RPMI7951 (cell line): ENCODE results near the gene TENM4. TPM values are rescaled to one million over a fixed set of nuclear protein-coding genes. Genes with fewer than 3 reads are reported as not detected.

Experiments used
- DNase-seq: peaks from one replicate; pipeline ENCODE4 v3.0.0-alpha.2; 2012; ENCODE audit warnings: low read depth
- total RNA-seq: library from RNA; depleted of rRNA; stranded (reverse); fragments of >200 nt; shearing (Covaris generic); gene quantifications from 2 replicates; pipeline ENCODE4 v1.2.3, GENCODE V29; 2014

Gene TENM4
- total RNA-seq, 1 experiment from 2014 or later: 25.1 TPM

DNA sequence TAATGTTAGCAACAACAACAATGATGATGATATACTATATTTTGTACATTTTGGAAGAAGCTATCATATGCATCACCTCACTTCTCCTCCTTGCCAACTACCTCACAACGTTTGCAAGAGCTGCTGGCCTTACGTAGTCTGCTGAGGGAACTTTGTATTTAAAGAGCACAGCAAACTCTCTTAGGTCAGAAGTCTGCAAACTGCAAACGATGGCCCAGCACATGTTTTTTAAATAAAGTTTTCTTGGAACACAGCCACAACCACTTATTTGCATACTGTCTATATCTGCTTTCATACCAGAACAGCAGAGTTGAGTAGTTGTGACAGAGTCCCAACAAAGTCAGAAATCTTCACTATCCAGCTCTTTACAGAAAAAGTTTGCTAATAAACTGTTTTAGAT is 261.7 kb downstream of the TENM4 start:
- DNase-seq: peak; percentile 16

- DNase-seq: peak; percentile 62
Measured at GRCh38 chr11:79174045-79175008, 266.5 kb downstream of the TENM4 start.

DNA sequence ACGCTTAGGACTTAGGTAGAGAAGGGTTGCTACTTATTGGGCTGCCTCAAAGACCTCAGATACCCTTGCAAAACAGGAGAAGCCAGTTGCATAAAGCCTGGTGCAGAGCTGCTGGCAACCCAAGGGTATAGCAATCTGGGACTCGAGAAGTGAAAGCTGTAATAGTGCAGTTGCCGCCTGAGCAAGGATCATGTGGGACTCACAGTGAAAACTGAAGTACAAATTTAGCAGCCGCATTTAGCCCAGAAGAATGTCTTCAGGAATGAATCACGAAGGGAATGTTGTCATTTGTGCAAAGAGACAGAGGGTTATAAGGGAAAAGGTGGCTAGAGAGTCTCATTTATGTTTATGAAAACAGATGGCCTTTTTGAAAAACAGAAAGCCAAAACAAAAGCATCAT is 267.2 kb downstream of the TENM4 start:
- peak; percentile 79 for DNase-seq

- DNase-seq: no peak
Measured at GRCh38 chr11:79170321-79170720, 270.5 kb downstream of the TENM4 start.

DNA sequence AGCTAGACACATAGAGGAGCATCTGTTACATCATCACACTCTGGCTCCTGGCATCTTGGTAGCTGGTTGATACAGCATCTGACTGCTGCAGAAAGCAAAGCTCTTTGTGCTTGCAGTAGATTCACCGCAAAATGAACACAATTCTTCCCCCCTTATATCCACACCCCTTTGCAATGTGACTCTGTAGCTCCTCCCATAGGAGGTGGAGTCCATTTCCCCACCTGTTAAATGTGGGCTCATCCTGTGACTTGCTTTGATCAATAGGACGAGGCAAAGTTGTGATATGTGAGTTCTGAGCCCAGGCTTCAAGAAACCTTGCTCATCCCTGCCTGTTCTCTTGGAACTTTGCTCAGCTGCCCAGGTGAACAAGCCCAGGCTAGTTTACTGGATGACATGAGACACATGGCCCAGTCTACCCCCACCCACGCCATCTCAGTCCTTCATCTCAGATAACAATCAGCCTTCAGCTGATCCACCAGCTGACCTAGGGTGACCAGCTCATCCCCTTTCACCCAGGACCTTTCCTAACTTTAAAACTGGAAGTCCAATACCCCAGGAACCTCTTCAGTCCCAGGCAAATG is 272.2 kb downstream of the TENM4 start:
- DNase-seq: no peak

DNA sequence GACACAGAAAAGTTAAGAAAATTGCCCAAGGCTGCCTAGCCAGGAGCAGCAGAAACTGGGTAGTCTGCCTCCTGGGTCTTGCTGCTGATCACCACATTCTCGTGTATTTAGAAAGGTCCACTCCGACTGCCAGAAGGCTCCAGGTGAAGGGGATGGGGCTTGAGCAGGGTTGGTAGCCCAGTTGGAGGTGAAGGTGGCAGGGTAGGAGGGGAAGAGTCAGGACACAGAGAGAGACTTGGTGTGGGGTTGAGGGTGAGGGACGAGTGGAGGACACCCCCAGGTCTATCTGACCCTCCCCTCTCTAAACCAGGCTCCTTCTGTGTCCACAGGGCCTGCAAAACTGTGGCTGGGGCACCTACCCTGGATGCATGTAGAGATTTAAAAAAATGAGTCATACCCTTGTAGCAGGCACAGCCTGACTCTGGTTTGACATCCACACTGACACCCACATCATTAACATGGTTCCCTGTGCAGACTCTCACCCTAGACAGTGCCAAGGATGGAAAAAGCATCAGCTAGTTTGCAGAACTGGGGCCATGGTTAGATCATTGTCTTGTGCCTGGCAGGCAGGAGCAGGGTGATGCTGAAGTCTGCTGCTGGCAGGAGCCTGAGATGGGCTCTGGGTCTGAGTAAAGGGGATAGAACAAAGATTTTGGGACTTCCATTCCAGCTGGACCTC is 273.2 kb downstream of the TENM4 start:
- peak; percentile 44 for DNase-seq

DNA sequence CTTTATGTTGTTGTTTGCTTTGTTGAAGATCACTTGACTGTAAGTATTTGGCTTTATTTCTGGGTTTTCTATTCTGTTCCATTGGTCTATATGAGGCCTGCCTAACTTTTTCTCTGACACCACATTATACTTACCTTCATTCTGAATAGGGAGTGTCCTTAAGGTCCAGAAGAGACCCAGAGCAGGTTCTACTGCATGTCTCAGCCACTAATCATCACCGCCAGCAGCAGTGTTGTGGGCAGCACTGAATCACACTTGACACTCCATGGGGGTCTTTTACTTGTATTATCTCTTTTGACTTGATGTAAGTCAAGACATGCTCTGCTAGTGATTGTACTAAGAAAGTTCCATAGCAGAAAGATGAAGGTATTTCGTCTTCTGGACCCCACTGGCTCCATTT is 274.9 kb downstream of the TENM4 start:
- no peak for DNase-seq

- DNase-seq: peak; percentile 53
Measured at GRCh38 chr11:79160791-79161403, 279.9 kb downstream of the TENM4 start.

DNA sequence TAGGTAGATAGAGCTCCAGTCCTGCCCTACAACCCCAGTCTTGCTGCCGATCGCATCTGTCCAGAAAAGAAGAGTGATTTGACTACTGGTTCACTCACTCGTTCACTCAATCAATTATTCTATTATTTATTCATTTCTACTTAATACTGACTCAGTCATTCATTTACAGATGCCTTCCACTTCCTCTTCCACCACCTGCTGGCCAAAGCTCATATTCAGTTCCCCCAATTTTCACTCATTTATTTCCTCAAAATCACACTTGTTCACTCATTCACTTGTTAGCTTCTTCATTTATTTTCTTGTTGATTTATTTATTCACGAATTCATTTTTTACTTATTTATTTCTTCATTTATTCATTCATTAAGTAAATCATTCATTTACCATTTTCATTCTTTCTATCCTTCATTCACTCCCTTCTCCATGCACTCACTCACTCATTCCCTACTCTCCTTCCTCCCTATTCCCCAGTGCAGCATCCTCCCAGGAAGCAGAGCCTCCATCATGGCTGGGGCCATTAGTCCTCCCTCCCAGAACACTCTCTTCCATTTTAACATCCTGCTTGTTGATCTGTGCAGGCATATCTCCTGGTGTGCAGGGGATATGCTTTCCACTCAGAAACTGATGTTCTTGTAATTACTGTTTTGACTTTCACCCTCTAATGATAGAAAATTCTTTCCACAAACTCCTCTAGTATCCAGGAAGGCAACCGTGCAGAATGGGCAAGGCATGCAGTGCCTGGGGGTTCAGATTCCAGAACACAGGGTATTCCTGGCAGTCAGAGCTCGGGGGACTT is 281.0 kb downstream of the TENM4 start:
- no peak for DNase-seq

- DNase-seq: no peak
Measured at GRCh38 chr11:79157738-79158137, 283.1 kb downstream of the TENM4 start.

- DNase-seq: no peak
Measured at GRCh38 chr11:79156031-79156430, 284.8 kb downstream of the TENM4 start.

- no peak for DNase-seq
Measured at GRCh38 chr11:79155237-79155636, 285.6 kb downstream of the TENM4 start.

GRCh38 chr11:79152511-79152910 is 288.3 kb downstream of the TENM4 start:
- DNase-seq: peak; percentile 40

GRCh38 chr11:79151396-79151795 is 289.4 kb downstream of the TENM4 start:
- DNase-seq: no peak

DNA sequence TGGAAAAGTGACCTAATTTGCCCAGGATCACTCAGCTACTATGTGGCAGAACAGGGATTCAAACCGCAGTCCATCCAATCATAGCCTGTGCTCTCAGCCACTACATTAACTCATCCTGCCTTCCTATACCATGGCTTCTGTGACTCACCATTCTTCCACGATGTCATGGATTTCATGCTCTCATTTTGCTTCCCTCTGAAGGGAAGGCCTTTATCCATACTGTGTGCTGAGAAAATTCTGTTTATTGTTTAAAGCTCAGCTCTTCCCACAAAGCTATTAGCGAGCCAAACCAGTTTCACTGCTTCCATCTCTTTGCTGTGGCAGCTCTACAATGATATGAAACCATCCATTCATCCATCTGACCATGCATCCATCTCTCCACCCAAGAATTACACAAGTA is 289.9 kb downstream of the TENM4 start:
- peak; percentile 78 for DNase-seq

DNA sequence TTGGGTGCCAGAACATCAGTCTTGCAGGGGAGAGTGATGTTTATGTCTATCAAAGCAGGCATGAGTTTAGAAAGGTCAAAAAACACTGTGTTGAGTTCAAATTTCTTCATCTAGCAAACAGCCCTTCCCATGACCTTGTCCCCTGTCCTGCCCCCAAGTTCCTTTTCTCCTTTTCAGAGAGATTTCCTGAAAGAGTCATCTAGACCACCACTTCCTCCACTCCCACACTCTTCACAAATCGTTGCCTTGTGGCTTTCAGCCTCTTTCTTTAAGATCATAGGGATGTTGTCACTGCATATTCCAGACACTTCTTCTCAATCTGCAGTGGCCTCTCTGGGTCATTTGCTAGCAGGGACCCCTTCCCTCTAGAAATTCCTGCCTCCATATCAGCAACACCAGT is 290.5 kb downstream of the TENM4 start:
- peak; percentile 51 for DNase-seq

DNA sequence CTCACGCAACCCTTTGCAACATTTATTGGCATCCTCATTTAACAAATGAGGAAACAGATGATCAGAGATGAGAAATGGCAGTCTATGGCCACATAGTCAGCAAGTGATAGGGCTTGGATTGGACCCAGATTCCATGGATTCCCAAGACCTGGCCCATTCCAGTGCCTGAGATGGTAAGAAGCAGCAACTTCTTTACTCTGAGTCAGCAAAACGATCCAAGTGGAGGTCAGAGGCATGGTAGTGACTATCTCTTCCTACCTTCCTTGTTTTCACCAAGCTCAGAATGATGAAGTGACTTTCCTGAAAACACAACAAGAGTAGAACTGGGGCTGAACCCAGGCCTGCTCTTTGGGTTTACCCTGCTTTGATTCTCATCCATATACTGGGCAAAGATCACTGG is 293.1 kb downstream of the TENM4 start:
- DNase-seq: no peak

- DNase-seq: no peak
Measured at GRCh38 chr11:79147011-79147410, 293.8 kb downstream of the TENM4 start.

GRCh38 chr11:79139900-79140299 is 300.9 kb downstream of the TENM4 start:
- no peak for DNase-seq

GRCh38 chr11:79129702-79130101 is 311.1 kb downstream of the TENM4 start:
- DNase-seq: peak; percentile 54

DNA sequence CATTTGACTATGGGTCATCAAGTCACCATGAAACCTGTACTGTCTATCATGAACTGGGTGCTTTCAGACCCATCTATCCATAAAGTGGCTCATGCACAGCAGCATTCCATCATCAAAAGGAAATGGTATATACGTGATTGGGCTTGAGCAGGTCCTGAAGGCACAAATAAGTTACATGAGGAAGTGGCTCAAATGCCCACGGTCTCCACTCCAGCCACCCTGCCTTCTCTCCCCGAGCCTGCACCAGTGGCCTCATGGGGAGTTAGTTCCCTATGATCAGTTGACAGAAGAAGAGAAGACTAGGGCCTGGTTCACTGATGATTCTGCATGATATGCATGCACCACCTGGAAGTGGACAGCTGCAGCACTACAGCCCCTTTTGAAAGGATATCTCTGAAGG is 312.5 kb downstream of the TENM4 start:
- DNase-seq: no peak
